Renal pelvis (tissue), 4 donors: Measurements from ENCODE around the gene PRRG1. TPM values are rescaled to one million over a fixed set of nuclear protein-coding genes. Genes with fewer than 3 reads are reported as not detected.
"Not testable (repeated sequence)": the region's sequence is repeated elsewhere in the genome, so short reads cannot be mapped to it uniquely, and the experiment has no call there.

Experiments
- DNase-seq: peaks from one replicate; pipeline ENCODE4 v3.0.0-alpha.2; 2013
- polyA plus RNA-seq, 3 donors: library from polyadenylated mRNA; unstranded; fragments of 120-200 nt; gene quantifications; one replicate each; pipeline ENCODE4 v1.2.1, GENCODE V29; 2013; ENCODE audit not compliant: insufficient read length in 3 of 3

The PRRG1 gene
- polyA plus RNA-seq, 3 donors, result 17.8 to 23.2 (median 21.0) TPM

GRCh38 chrX:37455381-37455780, 106.2 kb downstream of the PRRG1 start:
- DNase-seq, result no peak

DNA sequence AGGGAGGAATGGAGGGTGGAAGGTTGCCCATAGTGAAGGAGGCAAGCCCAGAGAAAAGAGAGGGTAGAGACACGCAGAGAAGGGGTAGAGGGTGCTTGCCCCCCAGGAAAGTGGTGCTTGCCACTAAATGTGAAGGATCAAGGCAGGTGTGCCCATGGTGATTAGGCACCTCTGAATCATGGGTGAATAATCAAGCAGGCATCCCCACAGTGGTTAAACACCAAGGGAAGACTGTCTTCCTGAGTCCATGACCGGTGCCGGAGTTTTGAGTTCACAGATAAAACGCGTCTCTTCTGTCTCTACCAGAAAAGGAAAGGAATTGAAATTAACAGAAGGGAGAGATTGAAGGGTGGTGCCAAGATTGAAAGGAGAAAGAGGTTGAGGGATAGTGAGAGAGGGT, 111.1 kb downstream of the PRRG1 start:
- not testable (repeated sequence) for DNase-seq

DNA sequence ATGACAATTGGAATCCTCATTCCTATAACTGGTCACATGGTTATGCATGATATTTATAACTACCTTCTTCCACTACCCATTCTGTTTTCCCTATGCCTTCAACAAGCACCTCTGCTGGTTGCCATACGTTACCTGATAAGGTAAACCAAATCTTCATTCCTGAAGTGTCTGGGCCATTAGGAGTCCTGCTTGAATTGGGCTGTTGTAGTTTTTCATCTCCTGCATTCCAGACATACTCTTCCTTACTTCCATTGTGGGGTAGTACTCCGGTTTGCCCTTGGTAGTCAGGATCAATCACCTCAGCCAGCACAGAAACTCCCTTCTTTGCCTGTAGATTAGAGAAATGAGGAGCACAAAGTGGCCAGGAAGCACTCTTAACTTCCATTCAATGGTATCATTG, 113.2 kb downstream of the PRRG1 start:
- DNase-seq, result no peak

DNA sequence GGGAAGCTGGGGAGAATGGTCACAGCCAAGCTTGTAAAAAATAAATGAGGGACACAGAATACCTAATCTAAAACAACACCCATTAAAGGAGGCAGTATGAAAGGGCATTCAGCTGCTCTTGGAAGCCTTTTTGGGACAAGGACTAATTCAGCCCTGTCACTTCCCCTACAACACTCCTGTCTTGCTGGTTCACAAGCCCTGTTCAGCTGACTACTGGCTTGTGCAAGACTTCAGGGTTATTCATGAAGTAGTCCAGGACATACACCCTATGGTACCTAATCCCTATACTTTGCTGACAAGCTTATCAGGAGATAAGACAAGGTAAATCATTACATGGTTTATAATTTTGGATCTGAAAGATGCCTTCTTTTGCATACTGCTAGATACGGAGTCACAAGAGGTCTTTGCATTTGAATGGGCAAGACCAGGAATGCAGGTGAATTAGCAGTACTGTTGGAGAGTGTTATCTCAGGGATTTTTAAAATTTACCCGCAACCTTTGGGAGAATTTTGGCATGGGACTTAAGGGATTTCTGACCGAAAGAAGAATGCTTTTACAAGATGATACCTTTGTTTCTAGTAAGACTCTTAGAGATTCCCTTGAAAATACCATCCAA, 119.1 kb downstream of the PRRG1 start:
- no peak for DNase-seq

- DNase-seq, result no peak
These were observed 121.5 kb downstream of the PRRG1 start for GRCh38 chrX:37470711-37471110.

GRCh38 chrX:37472836-37473235, 123.7 kb downstream of the PRRG1 start:
- no peak for DNase-seq

GRCh38 chrX:37474478-37474877, 125.3 kb downstream of the PRRG1 start:
- no peak for DNase-seq

- DNase-seq, result no peak
These were observed 127.5 kb downstream of the PRRG1 start for GRCh38 chrX:37476571-37477170.

DNA sequence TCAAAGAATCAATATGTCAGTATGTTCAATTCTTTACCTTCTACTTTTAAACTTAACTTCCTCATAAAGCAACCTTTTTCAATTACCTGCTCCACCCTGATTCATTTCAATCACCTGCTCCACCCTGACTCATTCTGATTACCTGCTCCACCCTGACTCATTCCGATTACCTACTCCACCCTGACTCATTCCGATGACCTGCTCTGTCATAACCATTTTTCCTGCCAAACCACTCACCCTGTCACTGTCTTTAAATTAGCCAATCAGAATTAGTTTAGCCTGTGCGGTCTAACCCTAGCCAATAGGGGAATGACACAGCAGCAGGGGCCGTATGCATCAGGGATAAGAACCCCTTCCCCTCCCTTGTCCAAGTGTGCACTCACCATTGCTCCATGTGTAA, 135.2 kb downstream of the PRRG1 start:
- not testable (repeated sequence) for DNase-seq

GRCh38 chrX:37485429-37485828, 136.3 kb downstream of the PRRG1 start:
- DNase-seq, result no peak

DNA sequence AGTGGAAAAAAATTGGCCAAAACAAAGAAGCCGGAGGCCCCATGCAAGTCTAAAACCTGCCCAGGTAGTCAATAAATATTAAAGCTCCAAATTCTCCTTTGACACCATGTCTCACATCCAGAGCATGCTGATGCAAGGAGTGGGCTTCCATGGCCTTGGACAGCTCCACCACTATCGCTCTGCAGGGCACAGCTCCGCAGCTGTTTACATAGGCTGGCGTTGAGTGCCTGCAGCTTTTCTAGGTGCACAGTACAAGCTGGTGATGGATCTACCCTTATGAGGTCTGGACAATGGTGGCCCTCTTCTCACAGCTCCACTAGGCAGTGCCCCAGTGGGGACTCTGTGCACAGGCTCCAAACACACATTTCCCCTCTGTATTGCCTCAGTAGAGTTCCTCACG, 138.1 kb downstream of the PRRG1 start:
- DNase-seq, result no peak

GRCh38 chrX:37488323-37488722, 139.2 kb downstream of the PRRG1 start:
- DNase-seq, result no peak

DNA sequence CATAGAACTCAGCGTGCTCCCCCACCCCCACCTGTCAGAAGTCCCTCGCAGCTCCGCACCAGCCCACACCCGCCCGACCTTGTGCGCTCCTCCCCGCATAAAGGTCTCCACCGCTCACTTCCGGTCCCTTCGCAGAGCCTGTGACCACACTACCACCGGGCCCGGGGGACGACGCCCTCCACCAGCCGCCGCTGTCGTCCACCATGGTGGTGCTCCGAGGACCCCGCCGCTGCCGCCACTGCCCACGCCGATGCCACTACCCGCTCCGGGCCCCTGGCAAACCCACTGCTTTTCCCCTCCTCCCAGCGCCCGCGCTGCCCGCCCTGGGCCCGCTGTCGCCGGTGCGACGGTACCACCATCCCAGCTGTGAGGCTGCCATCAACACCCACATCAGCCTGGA, 142.5 kb downstream of the PRRG1 start:
- no peak for DNase-seq

- DNase-seq, result not testable (repeated sequence)
These were observed 146.6 kb downstream of the PRRG1 start for GRCh38 chrX:37495760-37496159.

- not testable (repeated sequence) for DNase-seq
These were observed 148.0 kb downstream of the PRRG1 start for GRCh38 chrX:37497126-37497525.

GRCh38 chrX:37498323-37498722, 149.2 kb downstream of the PRRG1 start:
- not testable (repeated sequence) for DNase-seq

DNA sequence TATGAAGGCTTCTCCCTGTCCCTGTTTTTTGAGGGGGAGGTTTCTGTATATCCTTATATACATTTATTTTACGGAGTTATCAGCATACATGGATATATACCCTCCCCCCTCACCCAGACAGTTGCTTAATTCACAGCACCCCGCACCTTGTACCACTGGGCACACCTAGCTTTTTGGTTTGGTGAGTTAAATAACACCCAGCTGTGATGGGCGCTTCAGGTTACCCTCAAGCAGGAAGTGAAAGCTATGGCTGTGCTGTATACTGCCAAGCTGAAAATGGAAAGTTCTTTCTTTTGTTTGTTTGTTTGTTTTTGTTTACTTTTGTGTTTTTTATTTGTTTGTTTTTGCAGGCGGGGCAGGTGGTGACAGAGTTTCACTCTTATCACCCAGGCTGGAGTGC, 150.5 kb downstream of the PRRG1 start:
- not testable (repeated sequence) for DNase-seq

DNA sequence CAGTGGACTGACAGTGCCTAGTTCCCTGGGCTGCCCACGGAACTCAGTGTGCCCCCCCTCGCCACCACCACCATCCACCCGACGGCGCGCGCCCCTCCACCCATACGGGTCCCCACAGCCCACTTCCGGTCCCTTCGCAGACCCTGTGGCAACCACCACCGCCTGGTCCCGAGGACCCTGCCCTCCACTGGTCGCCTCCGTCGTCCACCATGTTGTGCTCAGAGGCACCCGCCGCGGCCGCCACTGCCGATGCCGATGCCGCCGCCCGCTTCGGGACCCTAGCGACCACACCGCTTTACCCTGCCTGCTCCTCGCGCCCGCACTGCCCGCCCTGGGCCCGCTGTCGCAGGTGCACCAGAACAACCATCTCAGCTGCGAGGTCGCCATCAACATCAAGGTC, 155.8 kb downstream of the PRRG1 start:
- no peak for DNase-seq

Other genes with a start within 250 kb of the PRRG1 start
- under 1 TPM; 0.09 to 0.23 (median 0.10) TPM for gene LANCL3, start 222.3 kb downstream of the PRRG1 start, polyA plus RNA-seq